Esophagus squamous epithelium (tissue), 5 donors: ENCODE results near the gene LMNTD2. TPM values are rescaled to one million over a fixed set of nuclear protein-coding genes. Genes with fewer than 3 reads are reported as not detected.

ENCODE experiments used
- DNase-seq: peaks from one replicate; lab custom pipeline; 2025; lab: John Stamatoyannopoulos, UW
- H3K27ac ChIP-seq, 4 donors: fragments of 200-600 bp; sonication (generic); one replicate each; pipeline ENCODE4 v1.5.1; 2016 to 2019; ENCODE audit warnings: mild to moderate bottlenecking in 1 of 4
- H3K27me3 ChIP-seq, 4 donors: fragments of 200-600 bp; sonication (generic); 1 replicate in 3 of 4; 2 replicates in 1 of 4; pipeline versions ENCODE4 v1.5.1 to v1.6.0; 2017 to 2021; ENCODE audit warnings: antibody characterized with exemption in 1 of 4
- H3K36me3 ChIP-seq, 3 donors: fragments of 200-600 bp; sonication (generic); one replicate each; pipeline ENCODE4 v1.5.1; 2016 to 2019
- H3K4me1 ChIP-seq, 3 donors: fragments of 200-600 bp; sonication (generic); one replicate each; pipeline ENCODE4 v1.5.1; 2017 to 2019
- H3K4me3 ChIP-seq, 4 donors: fragments of 200-600 bp; sonication (generic); 1 replicate in 3 of 4; 2 replicates in 1 of 4; pipeline ENCODE4 v1.5.1; 2016 to 2019; ENCODE audit warnings: mild to moderate bottlenecking in 2 of 4, moderate library complexity in 1 of 4
- H3K9me3 ChIP-seq, 3 donors: fragments of 200-600 bp; sonication (generic); one replicate each; pipeline ENCODE4 v1.5.1; 2016 to 2019
- POLR2A ChIP-seq, 4 donors: fragments of 450-650 bp; IDR thresholded peaks; one replicate each; pipeline ENCODE4 v1.6.1; 2017; ENCODE audit warnings: antibody characterized with exemption in 4 of 4, mild to moderate bottlenecking in 4 of 4, moderate library complexity in 3 of 4
- WGBS, 2 donors: methylation state at CpG; one replicate each; pipeline ENCODE4 v1.1.5; 2018; 5-methylcytosine and 5-hydroxymethylcytosine counted together
- intact Hi-C: fragments of 100-400 bp; cut with DNase I; formaldehyde crosslinking; loops from one replicate; pipeline ENCODE4 v1.15.0; 2022
- total RNA-seq, 4 donors: library from RNA; depleted of rRNA; stranded (reverse); fragments of >200 nt; gene quantifications; one replicate each; pipeline ENCODE4 v1.1.0, GENCODE V29; 2016
- TF ChIP-seq, protein P1 (sequence below), 6 experiments: fragments of 450-650 bp in 4 of 6; fragments of 200-600 bp in 2 of 6; sonication (generic) in 2 of 6; IDR thresholded peaks; one replicate each; pipeline ENCODE4 v1.5.1; 2016 to 2019; ENCODE audit warnings: antibody characterized with exemption in 6 of 6, mild to moderate bottlenecking in 4 of 6, moderate library complexity in 4 of 6
- donor health status: DM: yes; HTN: yes; CAD: no.

Gene LMNTD2
- total RNA-seq, 4 donors from 2014 or later: 2.1 to 4.6 (median 3.8) TPM

GRCh38 chr11:573146-573759, 12.7 kb upstream of the LMNTD2 start:
- Histone ChIP-seq H3K4me3 (no peak overlapping the region), H3K27me3 (peaks cover 0 to 9% (median 0%) of the 10 kb centered on the region in 4 donors), H3K9me3 (no peaks in the 10 kb centered on the region), H3K4me1 (peaks cover 24 to 47% (median 34%) of the 10 kb centered on the region in 3 donors), H3K36me3 (no peaks in the 10 kb centered on the region), H3K27ac (no peak overlapping the region)
- intact Hi-C loops: no loop called here
- WGBS, 2 donors: 84 to 87% methylated on average over 6 to 10 of the region's 16 CpGs
- no peak for TF ChIP-seq POLR2A (IDR thresholded peaks at IDR 0.05)
- TF ChIP-seq, protein P1, sequence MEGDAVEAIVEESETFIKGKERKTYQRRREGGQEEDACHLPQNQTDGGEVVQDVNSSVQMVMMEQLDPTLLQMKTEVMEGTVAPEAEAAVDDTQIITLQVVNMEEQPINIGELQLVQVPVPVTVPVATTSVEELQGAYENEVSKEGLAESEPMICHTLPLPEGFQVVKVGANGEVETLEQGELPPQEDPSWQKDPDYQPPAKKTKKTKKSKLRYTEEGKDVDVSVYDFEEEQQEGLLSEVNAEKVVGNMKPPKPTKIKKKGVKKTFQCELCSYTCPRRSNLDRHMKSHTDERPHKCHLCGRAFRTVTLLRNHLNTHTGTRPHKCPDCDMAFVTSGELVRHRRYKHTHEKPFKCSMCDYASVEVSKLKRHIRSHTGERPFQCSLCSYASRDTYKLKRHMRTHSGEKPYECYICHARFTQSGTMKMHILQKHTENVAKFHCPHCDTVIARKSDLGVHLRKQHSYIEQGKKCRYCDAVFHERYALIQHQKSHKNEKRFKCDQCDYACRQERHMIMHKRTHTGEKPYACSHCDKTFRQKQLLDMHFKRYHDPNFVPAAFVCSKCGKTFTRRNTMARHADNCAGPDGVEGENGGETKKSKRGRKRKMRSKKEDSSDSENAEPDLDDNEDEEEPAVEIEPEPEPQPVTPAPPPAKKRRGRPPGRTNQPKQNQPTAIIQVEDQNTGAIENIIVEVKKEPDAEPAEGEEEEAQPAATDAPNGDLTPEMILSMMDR (IDR thresholded peaks at IDR 0.05): no peak
- no peak for DNase-seq

DNA sequence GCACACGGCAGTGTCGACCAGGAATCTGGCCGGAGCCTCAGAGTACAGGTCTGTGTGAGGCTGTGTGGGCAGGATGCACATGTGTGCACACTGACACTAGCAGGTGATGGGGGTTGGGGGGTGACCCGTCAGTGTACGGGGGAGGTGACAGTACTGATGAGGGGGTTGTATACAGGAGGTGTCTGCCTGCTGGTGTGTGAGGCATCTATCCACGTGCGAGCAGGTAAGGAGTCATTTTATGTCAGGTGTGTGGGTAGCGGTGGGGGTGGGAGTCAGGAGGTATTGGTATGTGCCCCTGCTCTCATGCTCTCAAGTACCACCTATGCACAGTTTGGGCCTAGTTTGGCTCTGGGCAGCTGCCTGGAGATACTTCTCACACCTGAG, 11.3 kb upstream of the LMNTD2 start:
- peaks cover 0 to 9% (median 0%) of the 10 kb centered on the region in 4 donors for H3K27me3 ChIP-seq
- peaks cover 18 to 46% (median 19%) of the 10 kb centered on the region in 3 donors for H3K4me1 ChIP-seq
- 87 to 90% methylated on average over 5 to 6 of the region's 8 CpGs for WGBS, 2 donors
- no peak for DNase-seq
- H3K27ac ChIP-seq: no peak overlapping the region
- TF ChIP-seq POLR2A (IDR thresholded peaks at IDR 0.05): no peak
- TF ChIP-seq, protein P1 (IDR thresholded peaks at IDR 0.05): no peak
- no peak overlapping the region for H3K4me3 ChIP-seq
- H3K36me3 ChIP-seq: no peaks in the 10 kb centered on the region
- intact Hi-C loops: no loop called here
- no peaks in the 10 kb centered on the region for H3K9me3 ChIP-seq

GRCh38 chr11:569158-569885, 8.8 kb upstream of the LMNTD2 start:
- no peak for TF ChIP-seq POLR2A (IDR thresholded peaks at IDR 0.05)
- TF ChIP-seq, protein P1 (IDR thresholded peaks at IDR 0.05): no peak
- no peaks in the 10 kb centered on the region for H3K36me3 ChIP-seq
- no peak for DNase-seq
- no peaks in the 10 kb centered on the region for H3K9me3 ChIP-seq
- 21 to 48% methylated on average over 15 to 20 of the region's 36 CpGs for WGBS, 2 donors
- H3K4me1 ChIP-seq: peaks cover 7 to 51% (median 11%) of the 10 kb centered on the region in 3 donors
- no peaks in the 10 kb centered on the region for H3K27me3 ChIP-seq
- peak overlapping the region; percentile 93 to 96 (median 96) for H3K27ac ChIP-seq
- peak overlapping the region; percentile 65 to 90 (median 66) for H3K4me3 ChIP-seq
- intact Hi-C loops: loop anchor here (5.0 kb wide), 1 partner anchor 48 kb away; the partner anchor contains the start of gene IRF7

DNA sequence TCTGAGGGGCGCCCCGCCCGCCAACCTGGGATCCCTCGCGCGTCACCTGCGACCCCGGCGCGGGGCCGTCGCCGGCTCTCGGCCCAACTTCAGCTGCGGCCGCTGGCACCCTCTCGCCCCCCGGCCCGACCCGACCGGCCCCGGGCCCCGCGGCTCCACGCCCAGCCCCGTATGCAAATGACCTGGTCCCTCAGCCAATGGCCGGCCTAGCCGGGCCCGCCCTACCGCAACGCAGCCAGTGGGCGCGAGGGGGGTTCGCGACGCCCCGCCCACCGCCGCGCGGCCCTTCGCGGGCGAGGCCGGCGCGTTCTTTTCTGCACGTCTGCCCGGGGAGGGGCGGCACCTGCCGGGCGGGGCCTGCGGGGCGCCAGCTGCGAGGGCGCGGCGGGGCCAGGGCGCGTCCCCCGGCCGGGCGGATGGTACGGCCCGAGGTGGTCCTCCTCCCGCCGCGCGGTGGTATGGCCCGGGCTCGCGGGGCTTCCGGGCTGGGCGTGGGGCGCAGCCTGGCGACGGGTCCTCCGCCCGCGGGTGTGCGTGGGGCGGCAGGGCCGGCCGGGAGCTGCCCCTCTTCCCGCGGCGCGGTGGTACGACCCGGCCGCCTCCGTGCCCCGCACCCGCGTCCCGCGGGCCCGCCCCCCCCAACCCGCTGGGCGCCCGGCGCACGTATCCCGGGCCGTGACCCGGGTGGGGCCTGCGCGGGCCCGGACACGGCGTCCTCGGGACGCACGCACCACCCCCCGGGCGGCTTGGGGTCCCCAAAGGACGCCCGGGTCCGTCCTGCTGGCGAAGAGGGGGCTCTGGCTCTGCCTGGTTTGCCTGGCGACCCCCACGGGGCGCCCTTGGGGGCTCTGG, 8.0 kb upstream of the LMNTD2 start:
- intact Hi-C loops: loop anchor here (5.0 kb wide), 1 partner anchor 49 kb away; the partner anchor contains the start of gene IRF7

More for the DNA sequence above, 8.0 kb upstream of the LMNTD2 start:
- no peaks in the 10 kb centered on the region for H3K9me3 ChIP-seq
- TF ChIP-seq, protein P1 (IDR thresholded peaks at IDR 0.05): peak in 3 of 6 experiments; percentile 1 to 14 (median 10)
- peak in 3 of 4 donors; percentile 47 to 73 (median 72) for TF ChIP-seq POLR2A (IDR thresholded peaks at IDR 0.05)
- WGBS, 2 donors: 0% methylated on average over 6 of the region's 123 CpGs; no CpG with 5 or more reads in 1 of the 2 donors
- peak overlapping the region; percentile 93 to 96 (median 96) for H3K27ac ChIP-seq
- H3K27me3 ChIP-seq: no peaks in the 10 kb centered on the region
- peak overlapping the region; percentile 65 to 90 (median 66) for H3K4me3 ChIP-seq
- no peak for DNase-seq
- H3K36me3 ChIP-seq: peaks cover 0 to 6% (median 0%) of the 10 kb centered on the region in 3 donors
- peaks cover 10 to 56% (median 11%) of the 10 kb centered on the region in 3 donors for H3K4me1 ChIP-seq
